ENCODE data around the gene RTL10.

Gene RTL10, protein sequence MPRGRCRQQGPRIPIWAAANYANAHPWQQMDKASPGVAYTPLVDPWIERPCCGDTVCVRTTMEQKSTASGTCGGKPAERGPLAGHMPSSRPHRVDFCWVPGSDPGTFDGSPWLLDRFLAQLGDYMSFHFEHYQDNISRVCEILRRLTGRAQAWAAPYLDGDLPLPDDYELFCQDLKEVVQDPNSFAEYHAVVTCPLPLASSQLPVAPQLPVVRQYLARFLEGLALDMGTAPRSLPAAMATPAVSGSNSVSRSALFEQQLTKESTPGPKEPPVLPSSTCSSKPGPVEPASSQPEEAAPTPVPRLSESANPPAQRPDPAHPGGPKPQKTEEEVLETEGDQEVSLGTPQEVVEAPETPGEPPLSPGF

DNA sequence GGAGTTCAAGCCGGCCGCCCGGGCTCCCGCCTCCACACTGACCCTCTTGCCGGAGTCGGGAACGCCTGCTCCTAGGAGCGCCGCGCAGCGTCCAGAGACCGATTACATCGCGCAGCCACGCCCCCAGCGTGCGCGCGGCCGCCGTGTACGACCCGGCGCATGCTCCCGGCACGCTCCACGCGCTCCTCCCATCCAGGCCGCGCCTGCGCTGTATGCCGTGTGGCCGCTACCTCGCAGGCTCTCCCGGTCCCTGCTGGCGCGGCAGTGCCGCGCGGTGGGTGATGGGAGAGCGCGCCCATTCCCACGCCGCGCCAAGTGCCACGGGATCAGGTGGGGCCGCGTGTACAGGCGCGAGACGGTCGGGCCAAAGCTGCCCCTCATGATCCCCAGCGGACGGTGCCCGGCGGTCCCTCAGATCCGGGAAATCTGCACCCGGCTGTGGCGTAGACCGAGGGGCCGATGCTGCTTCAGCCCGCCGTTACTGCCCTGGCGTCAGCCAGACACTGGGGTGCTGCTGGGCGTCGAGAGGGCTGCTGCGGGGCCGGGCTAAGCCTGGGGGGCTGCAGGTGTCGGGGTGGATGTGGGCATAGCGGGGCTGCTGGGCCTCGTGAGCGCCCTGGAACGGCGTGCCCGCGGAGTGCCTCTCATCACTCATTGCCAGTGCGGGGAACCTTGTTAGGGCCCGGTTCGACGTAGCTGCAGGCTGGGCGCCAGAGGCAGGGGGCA is at the start of gene RTL10, which contains the start of gene GNB1L:
Gene RTL10, minus strand, starts transcription at position 97 of the 726 bp plus-strand sequence. CDS start 2,613 bp downstream, outside the sequence.
Gene GNB1L, minus strand, starts transcription at position 97 of the 726 bp plus-strand sequence. CDS start 33,519 bp downstream, outside the sequence.
- DNase-seq, result peak; percentile 52

DNA sequence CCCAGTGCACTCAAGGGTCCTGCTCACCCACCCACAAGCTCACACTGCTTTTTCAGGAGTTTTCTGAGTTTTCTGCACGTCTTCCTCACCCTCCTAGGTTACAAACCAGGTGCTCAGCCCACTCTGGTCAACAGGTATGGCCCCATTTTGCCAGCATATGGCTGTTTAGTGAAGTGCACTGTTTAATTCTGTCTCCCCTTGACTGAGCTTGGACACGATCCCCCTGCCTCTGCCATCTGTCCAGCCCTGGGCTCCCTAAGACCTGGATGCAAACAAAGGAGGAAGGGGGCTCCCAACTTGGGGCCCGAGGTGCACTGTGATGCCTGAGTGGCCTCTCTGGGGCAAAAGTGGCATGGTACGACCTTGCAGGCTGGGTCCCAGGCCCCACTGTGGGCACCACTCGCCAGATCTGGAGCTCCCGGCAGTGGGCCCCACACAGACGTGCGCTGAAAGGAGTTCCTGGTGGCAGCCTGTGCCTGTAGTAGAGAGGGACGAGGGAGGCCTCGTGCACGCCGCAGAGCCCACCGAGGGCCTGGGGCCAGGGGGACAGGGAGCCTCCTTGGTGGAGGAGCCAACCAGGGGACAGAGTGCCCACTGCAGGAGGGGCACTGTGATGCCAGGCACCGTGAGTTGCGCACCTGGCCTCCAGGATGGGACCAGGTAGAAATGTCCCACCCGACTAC is 49.6 kb upstream of the RTL10 start:
- DNase-seq, result no peak

DNA sequence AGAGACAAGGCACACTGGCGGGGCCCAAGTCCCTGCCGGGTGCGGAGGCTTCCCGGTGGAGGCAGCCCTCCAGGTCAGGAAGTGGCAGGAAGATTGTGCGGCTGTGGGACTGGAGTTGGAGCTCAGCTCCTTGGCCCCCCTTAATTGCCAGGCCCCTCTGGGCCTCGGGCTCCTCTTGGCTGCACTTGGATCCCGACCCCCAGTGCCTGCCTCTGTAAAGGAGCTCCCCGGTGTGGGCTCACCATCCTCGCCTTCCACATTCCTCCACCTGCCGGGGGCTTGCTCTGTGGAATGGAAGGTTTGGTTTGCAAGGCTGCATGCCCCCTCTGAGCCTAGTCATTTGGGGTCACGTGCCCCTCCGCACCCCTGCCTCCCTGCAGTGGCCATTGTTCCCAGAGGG is 48.8 kb upstream of the RTL10 start:
- no peak for DNase-seq

DNA sequence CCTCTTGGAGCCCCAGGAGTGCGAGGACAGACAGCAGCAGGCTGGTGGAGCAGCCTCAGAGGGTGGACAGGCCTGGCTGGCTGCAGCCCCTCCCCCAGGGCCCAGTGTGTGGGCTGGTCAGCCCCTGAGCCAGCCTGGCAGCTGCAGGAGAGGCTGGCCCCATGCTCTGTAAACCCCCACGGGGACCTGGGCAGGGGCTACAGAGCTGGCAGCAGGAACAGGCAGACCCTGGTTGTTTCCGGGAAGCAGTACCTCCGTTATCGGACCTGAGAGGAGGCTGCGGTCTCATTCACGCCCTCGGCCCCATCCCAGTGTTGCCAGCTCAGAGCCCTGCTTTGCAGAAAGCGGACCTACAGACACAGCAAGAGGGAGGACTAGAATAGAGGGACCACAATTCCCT is 48.4 kb upstream of the RTL10 start:
- DNase-seq, result no peak

DNA sequence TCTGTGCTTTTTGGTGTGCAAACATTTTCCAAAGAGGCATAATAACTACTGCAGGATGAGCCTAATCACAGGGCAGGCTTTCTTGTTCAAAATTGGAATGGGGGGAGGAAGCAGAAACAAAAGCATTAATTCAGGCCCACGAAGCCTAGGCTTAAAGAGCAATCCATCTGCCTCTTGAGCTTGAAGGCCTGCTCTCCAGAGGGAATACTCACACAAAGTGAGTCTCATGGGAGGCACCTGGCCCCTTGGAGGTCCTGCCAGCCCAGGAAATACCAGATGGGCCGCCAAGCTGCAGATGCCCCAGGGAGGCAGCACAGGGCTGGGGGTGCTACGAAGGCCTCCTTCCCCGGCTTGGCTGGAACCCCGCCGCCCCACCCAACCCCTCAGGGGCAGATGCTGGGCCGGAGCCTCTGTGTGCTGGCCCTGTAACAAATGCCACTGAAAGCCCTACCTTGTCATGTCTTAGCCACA is 47.6 kb upstream of the RTL10 start:
- DNase-seq, result peak; percentile 32

DNA sequence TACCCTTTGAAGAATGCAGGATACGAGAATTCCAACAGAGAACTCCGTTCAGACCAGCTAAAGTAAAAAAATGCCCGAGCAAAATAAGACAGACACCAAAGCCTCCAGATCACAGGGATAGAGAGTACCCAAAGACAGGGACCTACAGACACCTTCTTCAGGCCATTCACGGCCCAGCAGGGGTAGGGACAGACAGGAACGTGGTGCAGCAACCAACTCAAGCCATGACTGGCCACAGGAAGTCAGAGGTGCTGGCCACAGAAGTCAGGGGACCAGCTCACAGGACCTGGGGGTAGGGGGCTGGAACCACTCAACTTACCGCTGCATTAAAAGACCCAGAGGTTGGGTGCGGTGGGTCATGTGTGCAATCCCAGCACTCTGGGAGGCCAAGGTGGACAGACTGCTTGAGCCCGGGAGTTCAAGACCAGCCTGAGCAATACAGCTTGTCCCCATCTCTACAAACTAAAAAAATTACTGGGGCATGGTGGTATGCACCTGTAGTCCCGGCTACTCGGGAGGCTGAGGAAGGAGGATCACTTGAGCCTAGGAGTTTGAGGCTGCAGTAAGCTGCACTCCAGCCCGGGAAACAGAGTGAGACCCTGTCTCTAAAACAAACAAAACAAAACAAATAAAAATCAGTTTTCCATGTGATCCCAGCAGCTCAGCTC is 47.0 kb upstream of the RTL10 start:
- no peak for DNase-seq

DNA sequence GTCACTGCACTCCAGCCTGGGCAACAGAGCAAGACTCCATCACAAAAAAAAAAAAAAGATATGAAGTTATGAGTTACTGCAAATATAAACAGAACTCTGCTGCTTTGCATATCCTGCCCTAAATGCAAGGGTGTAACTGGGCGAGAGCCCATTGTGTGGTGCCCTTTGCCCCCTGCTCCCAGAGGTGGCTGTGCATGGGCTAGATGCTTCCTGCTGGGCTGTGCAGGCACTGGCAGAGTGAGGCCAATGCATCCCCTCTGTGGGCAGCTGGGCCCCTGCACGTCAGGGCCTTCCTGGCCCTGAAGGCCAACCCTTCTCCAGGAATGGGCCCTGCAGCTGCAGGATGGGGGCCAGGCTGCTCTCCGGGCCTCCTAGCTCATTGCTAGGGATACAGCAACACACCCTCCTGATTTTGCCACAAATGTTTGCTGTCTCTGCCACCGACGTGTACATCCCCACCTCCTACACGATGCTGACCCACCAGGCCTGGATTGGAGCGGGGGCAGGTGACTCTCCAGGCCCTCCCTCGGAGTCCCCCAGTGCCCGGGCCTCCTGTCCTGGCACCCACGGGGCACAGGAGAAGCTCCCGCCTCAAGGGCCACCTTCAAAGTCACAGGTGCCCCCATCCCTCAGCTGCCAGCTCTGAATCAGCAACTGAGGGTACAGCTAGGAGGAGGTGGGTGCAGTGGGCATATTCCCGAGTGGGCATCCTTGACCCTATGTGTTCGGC is 46.2 kb upstream of the RTL10 start:
- no peak for DNase-seq

DNA sequence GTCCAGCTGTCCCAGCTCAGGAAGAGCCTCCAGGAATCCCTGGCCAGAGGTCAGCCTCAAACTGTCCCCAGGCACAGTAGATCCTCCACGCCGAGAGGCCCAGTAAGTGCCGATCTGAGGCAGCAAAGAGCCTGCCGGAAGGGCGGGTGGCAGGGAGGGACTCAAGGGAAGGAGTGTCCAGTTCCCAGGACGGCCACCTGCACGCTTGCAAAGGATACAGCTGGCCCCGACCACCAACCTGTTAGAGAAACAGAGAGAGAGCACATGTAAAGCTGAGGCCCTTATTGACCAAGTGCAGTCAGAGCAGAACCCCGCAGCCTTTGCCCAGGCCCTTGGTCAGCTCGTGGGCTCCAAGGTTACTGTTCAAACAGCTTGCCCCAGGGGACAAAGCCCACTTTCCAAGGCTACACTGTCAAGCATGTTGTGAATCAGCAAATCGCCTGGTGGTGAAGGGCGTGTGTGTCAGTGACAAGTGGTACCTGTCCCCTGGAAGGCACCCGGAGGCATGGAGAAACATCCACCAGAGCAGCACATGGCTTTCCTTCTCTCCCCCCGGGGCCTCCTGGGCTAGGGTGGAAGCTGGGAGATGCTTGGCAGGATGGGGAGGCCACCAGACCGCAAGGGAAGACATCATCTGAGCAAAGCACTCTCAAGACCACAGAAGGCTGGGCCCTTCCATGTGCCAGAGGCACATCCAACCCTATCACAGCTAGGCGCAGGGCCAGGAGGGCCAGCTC is 44.3 kb upstream of the RTL10 start:
- DNase-seq, result no peak

DNA sequence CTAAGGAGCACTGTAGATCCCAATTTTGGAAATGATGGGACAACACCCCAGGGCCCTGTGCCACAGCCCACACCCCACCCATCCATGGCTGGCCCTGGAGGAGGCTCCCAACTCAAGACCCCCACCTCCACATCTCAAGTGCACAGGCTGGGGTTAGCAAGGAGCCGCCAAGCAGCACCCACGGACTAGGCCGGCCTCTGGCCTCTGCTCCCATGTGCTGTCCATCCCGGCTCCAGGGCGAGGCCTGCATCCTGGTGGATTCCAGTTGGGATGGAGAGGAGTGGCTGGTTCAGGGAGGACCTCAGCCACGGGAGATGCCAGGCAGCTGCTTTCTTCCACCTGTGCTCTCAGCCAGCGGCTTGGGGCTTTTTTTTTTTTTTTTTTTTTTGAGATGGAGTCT is 43.5 kb upstream of the RTL10 start:
- DNase-seq, result no peak

DNA sequence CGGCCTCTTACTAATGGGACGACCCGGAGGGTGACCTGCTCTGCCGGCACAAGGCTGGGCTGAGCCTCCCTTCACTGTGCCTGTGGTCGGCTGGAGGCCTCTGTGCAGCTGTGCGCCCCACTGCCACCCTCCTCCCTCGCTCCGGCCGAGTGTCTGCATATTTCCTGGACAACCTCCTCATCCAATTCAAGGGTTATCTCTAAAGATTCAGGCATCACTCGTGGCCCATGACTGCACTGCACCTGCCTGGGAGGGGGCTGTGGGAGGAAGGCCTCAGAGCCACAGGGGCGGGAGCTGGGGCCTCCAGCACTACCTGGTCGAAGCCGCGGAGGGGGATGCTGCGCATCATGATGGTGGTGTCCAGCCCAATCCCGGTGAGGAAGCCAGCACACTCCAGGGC is 43.1 kb upstream of the RTL10 start:
- DNase-seq, result no peak

DNA sequence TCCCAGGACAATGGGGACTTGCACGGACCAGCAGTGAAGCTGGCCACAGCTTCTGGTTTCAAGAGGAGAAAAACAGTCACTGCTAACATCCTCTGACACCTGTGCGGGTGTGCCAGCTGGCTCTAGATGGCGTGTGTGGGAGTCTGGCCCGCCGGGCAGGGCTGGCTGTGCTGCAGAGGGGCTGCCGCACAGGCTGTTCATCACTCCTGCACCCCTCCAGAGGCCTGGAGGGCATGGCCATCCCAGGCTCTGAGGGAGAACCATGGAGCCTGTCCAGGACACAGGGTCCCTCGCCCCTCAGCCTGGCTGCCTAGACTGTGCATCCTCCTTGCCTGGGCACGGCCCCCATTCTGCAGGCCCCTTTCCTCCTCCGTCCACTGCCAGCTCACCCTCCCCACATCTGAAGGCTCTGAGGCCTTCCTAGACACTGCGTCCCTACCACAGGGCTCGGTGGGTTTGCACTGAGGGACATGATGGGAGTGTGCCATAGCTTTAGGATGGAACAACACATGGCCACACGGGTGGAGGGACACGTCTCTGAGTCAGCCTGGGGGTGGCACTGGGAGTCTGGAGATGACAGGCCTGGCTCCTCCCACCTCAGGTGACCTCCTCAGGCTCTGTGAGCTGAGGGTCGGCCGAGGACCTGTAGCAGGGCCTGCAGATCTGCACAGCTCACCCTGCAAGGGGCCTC is 42.1 kb upstream of the RTL10 start:
- DNase-seq, result no peak

DNA sequence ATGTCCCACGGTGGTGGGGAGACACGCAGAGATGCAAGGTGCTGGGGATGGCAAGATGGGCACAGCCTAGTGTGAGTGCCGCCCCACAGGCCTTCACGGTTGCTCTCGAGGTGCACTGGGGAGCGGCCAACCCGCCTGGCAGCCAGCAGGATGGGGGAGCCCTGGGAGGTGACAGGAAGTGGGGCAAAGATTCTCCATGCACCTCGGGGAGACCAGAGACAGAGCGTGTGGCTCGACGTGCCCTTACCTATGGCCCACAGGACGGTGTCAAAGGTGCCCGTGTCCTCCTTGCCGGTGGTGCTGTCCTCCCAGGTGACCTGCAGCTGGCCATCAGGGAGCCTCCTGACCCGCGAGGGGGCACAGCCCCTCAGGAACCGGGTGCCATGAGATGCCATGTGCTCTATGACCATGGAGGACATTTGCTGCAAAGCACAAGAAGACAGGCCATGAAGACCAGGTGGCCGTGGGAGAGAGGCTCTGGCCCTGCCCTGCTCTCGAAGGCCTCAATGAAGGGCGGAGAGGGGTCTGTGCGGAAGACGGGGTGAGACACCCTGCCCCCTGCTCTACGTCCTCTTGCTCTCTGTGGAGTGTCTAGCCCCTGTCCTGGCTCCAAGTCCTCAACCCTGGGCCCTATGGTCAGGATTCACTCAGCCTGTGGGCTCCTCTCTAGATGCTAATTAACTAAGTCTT is 40.6 kb upstream of the RTL10 start:
- no peak for DNase-seq

DNA sequence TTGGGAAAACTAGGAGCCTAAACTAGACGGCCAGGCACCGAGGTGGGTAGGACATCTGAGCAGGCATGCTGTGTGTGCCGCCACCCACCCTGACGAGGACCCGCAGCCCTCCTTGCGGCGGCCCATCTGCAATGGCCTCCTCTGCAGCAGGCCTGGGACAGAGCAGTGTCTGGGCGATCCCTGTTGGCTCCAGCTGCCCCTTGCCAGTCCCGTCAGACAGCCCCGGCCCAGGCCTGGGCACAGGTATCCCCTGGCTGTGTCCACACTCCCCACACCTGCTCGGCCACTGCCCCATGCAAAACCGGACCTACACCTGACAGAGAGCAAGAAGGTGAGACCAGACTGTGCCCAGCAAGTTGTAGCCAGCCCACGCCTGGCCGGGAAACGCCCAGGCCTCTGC is 38.7 kb upstream of the RTL10 start:
- no peak for DNase-seq

DNA sequence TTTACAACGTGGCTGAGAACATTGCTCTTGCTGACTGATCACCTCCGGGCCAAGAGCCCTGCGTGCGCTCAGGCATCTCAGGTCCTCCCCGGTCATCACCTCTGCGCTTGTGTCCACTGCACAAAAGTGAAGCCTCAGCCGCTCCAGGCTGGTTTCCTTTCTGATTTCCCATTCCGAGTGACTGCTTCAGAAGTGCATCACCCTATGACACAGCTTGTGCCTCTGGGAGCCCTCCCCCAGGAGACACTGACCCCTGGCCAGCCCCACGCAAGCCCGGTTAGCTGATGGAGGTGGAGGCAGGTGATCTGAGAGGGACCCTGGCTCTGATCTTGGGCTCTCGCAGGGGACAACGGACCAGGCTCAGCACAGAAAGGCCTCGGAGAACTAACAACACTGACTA is 38.3 kb upstream of the RTL10 start:
- no peak for DNase-seq

DNA sequence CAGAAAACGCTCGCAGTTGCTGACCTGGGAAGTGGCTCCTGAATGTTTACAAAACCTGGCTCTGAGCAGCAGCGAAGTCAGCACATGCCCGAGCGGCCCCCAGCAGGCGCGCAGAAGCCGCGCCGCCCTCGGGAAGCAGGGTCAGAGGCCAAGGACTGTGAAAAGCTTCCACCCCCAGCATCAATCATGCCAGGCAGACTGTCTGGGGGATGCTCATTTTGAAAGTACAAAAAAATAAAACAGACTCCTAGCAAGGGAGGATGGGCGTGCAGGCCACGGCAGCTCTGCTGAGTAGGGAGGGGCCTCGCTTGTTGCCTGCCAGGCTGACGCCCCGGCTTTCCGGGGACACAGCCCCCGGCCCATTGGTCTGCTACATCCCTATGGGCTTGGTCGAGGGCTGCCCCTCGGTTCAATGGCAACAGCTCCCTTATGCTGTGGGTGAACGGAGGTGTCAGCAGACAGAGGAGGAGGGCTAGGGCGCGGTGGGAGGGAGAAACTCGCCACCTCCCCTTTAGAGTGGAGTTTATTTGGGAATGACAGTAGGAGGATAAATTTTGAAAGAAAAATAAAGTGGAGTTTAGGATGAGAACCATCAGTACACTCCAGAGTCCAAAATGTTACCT is 37.7 kb upstream of the RTL10 start:
- DNase-seq, result no peak

DNA sequence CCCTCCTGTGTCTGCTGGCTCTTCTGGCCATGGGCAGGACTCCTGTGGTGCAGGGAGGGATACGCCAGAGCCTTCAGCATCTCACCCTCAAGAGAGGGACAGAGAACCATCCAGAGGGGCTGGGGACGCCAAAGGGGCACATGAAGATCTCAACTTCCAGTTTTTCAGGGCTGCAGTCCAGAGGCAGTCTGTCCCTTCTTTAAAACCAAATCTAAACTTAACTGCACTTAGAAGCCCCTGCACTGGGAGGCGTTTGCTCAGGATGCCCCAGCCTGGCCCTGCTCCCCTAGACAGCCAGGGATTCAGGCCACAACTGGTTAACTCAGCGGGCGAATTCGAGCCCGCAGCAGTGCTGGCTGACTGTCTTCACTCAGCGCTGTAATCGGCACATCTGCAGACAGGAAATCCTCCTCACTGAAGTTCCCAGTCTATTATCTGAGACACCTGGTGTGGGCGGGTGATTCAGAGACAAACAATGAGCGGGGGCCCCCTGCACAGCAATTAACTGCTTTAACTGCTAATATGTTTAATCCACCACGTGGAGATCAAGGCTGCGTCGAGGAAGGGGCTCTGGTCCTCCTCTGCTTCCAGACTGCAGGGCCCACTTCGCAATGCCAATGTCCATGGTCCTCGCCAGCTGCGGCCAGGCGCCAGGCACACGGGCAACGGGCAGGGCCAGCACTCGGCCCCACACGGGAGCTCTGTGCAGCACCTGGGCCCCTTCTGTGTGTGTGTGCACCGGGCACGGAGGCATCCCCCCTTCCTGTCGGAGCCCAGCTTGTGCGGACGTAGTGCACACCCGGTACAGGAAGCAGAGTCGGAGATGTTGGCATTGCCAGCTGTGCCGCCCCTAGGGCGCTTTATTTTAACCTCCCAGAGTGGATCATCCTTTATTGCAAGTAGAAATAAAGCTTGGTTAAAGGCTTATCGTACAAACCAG is 36.9 kb upstream of the RTL10 start:
- no peak for DNase-seq

DNA sequence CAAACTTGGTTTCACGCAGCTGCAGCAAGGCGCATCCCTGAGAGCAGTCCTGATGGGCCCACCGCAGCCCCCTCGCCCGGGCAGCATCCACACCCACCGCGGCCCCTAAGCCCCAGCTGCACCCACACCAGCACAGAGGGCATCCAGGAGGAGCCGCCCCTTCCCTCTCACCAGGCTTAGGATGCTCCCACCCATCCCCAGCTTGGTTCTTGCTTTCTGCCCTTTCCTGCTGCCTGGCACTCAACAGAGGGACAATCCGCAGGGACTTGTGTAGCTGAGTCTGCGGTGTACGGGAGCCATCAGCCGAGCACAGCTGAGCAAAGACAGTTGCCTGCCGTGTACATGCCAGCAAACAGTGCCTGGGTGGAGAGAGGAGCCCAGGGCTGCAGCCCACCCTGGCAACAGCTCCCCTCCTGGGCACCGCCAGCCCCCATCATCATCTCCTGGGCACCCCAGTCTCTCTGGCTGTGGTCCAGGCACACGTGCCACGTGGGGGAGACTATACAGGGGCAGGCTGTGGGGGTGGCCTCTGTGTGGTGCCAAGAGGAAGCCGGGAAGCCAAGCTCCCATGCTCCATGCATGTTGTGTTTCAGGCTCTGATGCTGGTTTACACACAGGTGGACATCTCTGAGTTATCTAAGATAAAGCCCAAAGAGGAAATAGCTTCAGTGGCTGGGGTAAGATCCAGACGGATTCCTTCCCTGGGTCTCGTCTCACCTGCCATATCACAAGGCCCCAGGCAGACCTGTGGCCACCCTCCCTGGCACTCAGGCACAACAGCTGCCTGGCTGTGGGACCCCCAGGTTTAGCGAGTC is 36.0 kb upstream of the RTL10 start:
- DNase-seq, result no peak

DNA sequence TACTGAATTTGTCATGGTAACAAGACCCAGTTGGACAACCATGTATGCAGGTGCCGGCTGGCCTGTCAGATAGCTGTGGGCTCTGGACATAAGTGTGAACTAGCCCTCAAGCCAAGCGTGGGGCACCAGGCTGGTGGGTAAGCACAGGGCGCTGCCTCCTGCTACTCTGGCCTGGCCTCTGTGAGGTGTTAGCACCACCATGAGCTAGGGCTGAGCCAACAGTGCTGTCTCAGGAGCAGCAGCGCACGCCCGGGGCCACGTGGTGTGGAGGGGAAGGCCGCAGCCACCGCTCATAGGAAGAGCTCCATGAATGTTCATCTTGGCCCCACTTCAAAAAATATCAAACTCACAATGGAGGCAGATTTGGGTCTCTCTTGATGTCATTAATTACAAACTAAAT is 35.3 kb upstream of the RTL10 start:
- no peak for DNase-seq

All from NCI-H187 treated with DMSO at 0.1 percent for 48 hours (cell line).